K562 (cell line): ENCODE results near the gene APOBEC3A. TPM values are rescaled to one million over a fixed set of nuclear protein-coding genes. Genes with fewer than 3 reads are reported as not detected.

Source experiments
- AFF4 ChIP-seq: sonication (generic); formaldehyde crosslinking; IDR thresholded peaks from 2 replicates; pipeline ENCODE4 v1.8.0; 2023; ENCODE audit warnings: mild to moderate bottlenecking, missing genetic modification reagents
- CBFA2T3 ChIP-seq: fragments of 450-650 bp; IDR thresholded peaks from 2 replicates; pipeline ENCODE4 v1.6.1; 2017
- GABPB2 ChIP-seq: fragments of 250-450 bp; sonication (Bioruptor Pico); conservative IDR thresholded peaks from 2 replicates; pipeline ENCODE4 v1.5.1; 2021; ENCODE audit warnings: mild to moderate bottlenecking
- JUN ChIP-seq, 2 experiments: sonication (generic) in 1 of 2; formaldehyde crosslinking in 1 of 2; IDR thresholded peaks; 2 replicates each; pipeline versions ENCODE4 v1.6.1 to v1.8.0; 2012 to 2022; ENCODE audit warnings: borderline replicate concordance in 2 of 2, mild to moderate bottlenecking in 2 of 2, improper control_type of control experiment in 1 of 2, low read depth in 1 of 2, low read length in 1 of 2, missing genetic modification reagents in 1 of 2
- KDM2B ChIP-seq: fragments of 250-450 bp; sonication (Bioruptor Pico); IDR thresholded peaks from 2 replicates; pipeline ENCODE4 v1.8.0; 2021; ENCODE audit warnings: mild to moderate bottlenecking, moderate library complexity
- KLF1 ChIP-seq: fragments of 450-650 bp; IDR thresholded peaks from 2 replicates; pipeline ENCODE4 v1.6.1; 2016; ENCODE audit warnings: missing genetic modification characterization, missing compliant biosample characterization
- MAFK ChIP-seq: IDR thresholded peaks from 2 replicates; pipeline ENCODE4 v1.6.1; 2011; ENCODE audit warnings: low read length, improper control_type of control experiment
- MEIS2 ChIP-seq: fragments of 450-650 bp; IDR thresholded peaks from 2 replicates; pipeline ENCODE4 v1.6.1; 2014; ENCODE audit warnings: mild to moderate bottlenecking; ENCODE audit not compliant: partially characterized antibody
- NCOA1 ChIP-seq: fragments of 450-650 bp; IDR thresholded peaks from 2 replicates; pipeline ENCODE4 v1.6.1; 2016; ENCODE audit warnings: low read depth
- PKNOX1 ChIP-seq: fragments of 450-650 bp; IDR thresholded peaks from 2 replicates; pipeline ENCODE4 v1.6.1; 2016
- PREB ChIP-seq: sonication (generic); formaldehyde crosslinking; IDR thresholded peaks from 2 replicates; pipeline ENCODE4 v1.8.1; 2023; ENCODE audit warnings: mild to moderate bottlenecking, missing genetic modification reagents
- RBM15 ChIP-seq: fragments of 200-400 bp; formaldehyde crosslinking; IDR thresholded peaks from 2 replicates; pipeline ENCODE4 v1.6.1; 2018; ENCODE audit warnings: mild to moderate bottlenecking, low read length, moderate library complexity; ENCODE audit not compliant: insufficient read depth
- TRIM24 ChIP-seq, 2 experiments: fragments of 450-650 bp; IDR thresholded peaks; 2 replicates each; pipeline ENCODE4 v1.6.1; 2016
- ZBED1 ChIP-seq: IDR thresholded peaks from 2 replicates; pipeline ENCODE4 v1.6.1; 2014
- ZNF324 ChIP-seq: fragments of 250-450 bp; sonication (Bioruptor Pico); IDR thresholded peaks from 2 replicates; pipeline ENCODE4 v1.4.0; 2020; ENCODE audit warnings: mild to moderate bottlenecking
- ZNF518B ChIP-seq: fragments of 250-450 bp; sonication (Bioruptor Pico); IDR thresholded peaks from 2 replicates; pipeline ENCODE4 v1.5.0; 2021; ENCODE audit warnings: mild to moderate bottlenecking, moderate library complexity
- ZNF589 ChIP-seq: fragments of 200-800 bp; sonication (Bioruptor generic); IDR thresholded peaks from 2 replicates; pipeline ENCODE4 v1.6.1; 2016; ENCODE audit warnings: low read depth, missing genetic modification characterization, missing compliant biosample characterization
- ZNF696 ChIP-seq: fragments of 250-450 bp; sonication (Bioruptor Pico); conservative IDR thresholded peaks from 2 replicates; pipeline ENCODE4 v1.4.0; 2020; ENCODE audit warnings: mild to moderate bottlenecking, moderate library complexity
- ZNF76 ChIP-seq: fragments of 250-450 bp; sonication (Bioruptor Pico); IDR thresholded peaks from 2 replicates; pipeline ENCODE4 v1.4.0; 2020; ENCODE audit warnings: mild to moderate bottlenecking, moderate library complexity, borderline replicate concordance
- ZNF778 ChIP-seq: fragments of 450-650 bp; formaldehyde crosslinking; IDR thresholded peaks from 2 replicates; pipeline ENCODE4 v1.4.0; 2020; ENCODE audit warnings: mild to moderate bottlenecking, moderate library complexity
- polyA plus RNA-seq, 8 experiments: library from polyadenylated mRNA; depleted of rRNA in 4 of 8; stranded (reverse) in 5 of 8; unstranded in 3 of 8; fragments of >200 nt; fragmentation: Nextera tagmentation in 2 of 8; fragmentation: Illumina TruSeq in 1 of 8; extraction: Ambion mirVana in 2 of 8; extraction: Trizol in 1 of 8; gene quantifications; 2 replicates each; pipeline versions ENCODE4 v1.2.1 to v1.2.3, GENCODE V29; 2011 to 2014; ENCODE audit warnings: inconsistent platforms in 1 of 8, missing spikeins in 1 of 8
- total RNA-seq, 7 experiments: library from RNA; depleted of rRNA in 6 of 7; stranded (reverse); fragments of >200 nt in 6 of 7; fragmentation: Illumina TruSeq in 2 of 7; extraction: Trizol in 2 of 7; gene quantifications; 2 replicates each; pipeline versions ENCODE4 v1.2.1 to v1.2.3, GENCODE V29; 2011 to 2021; ENCODE audit warnings: low replicate concordance in 1 of 7

Gene APOBEC3A
- total and polyA plus RNA-seq, 9 of the 15 experiments (the other 6 are each of a cell fraction or from before 2014, with no cell fraction given), result 0.04 TPM; not detected in 8

- TF ChIP-seq PREB (CRISPR knock-in tag) (no peak), CBFA2T3 (peak; percentile 57), KLF1 (tag) (no peak), RBM15 (no peak), GABPB2 (CRISPR knock-in tag) (no peak), ZNF76 (CRISPR knock-in tag) (no peak), ZNF589 (CRISPR knock-in tag) (no peak), AFF4 (CRISPR knock-in tag) (no peak), KDM2B (CRISPR knock-in tag) (no peak), PKNOX1 (peak; percentile 95), ZNF324 (no peak), TRIM24 (IDR thresholded peaks at IDR 0.05) (peak; percentile 66 to 84; a peak in 3 of 4 replicates), MEIS2 (peak; percentile 99), ZBED1 (no peak), MAFK (peak; percentile 69), NCOA1 (no peak), ZNF778 (CRISPR knock-in tag) (no peak), JUN (IDR thresholded peaks at IDR 0.05; ENCODE audit: borderline replicate concordance, low read depth, low read length) (peak; percentile 24; the same call in 1 of the 2 replicates), JUN (CRISPR knock-in tag; IDR thresholded peaks at IDR 0.05; ENCODE audit: borderline replicate concordance) (no peak), ZNF518B (CRISPR knock-in tag) (no peak), ZNF696 (CRISPR knock-in tag) (no peak)
Observed at GRCh38 chr22:38984224-38984623, 26.8 kb downstream of the APOBEC3A start (continued).
